Breast epithelium (tissue), 3 donors: ENCODE data around the gene KIF26B.

Experiments
- POLR2A ChIP-seq: fragments of 450-650 bp; IDR thresholded peaks from one replicate; pipeline ENCODE4 v1.6.1; 2016; ENCODE audit warnings: antibody characterized with exemption, mild to moderate bottlenecking, moderate library complexity
- TF ChIP-seq, protein P1 (sequence below), 3 donors: fragments of 450-650 bp; IDR thresholded peaks; one replicate each; pipeline ENCODE4 v1.5.1; 2016 to 2017; ENCODE audit warnings: antibody characterized with exemption in 3 of 3, mild to moderate bottlenecking in 3 of 3, moderate library complexity in 3 of 3

DNA sequence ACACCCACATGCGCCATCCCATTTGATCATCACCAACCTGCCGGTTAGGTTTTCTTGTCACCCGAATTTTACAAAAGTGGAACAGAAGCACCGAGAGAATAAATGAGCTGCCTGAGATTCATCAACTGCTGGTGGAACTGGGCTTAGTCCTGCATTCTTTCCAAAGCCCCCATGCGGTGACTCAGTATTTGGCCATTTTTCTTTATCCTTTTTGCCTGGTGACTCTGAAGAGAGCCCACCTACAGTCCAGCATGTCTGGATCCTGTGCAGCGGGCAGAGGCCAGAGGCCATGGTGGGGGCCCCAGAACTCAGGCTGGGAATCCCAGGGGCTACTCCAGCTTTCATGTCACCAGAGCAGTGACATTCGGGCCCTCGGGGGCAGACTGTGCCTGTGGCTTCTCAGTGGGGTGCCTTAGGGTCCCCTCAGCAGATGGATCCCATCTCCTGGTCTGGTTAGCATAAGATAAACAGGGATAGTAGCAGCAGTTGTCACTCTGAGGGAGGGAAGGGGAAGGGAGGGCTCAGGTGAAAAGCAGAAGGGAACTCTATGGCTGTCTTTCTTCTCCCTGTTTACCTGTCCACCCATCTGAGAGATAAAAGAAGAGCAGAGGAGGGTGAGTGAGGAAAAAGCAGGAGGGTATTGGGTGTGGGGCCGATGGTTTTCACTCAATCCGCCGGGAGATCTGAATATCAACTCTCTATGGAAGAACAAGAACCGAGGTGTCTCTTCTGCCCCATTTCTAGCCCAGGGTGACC lies 63.2 kb downstream of the KIF26B start:
- TF ChIP-seq, protein P1, sequence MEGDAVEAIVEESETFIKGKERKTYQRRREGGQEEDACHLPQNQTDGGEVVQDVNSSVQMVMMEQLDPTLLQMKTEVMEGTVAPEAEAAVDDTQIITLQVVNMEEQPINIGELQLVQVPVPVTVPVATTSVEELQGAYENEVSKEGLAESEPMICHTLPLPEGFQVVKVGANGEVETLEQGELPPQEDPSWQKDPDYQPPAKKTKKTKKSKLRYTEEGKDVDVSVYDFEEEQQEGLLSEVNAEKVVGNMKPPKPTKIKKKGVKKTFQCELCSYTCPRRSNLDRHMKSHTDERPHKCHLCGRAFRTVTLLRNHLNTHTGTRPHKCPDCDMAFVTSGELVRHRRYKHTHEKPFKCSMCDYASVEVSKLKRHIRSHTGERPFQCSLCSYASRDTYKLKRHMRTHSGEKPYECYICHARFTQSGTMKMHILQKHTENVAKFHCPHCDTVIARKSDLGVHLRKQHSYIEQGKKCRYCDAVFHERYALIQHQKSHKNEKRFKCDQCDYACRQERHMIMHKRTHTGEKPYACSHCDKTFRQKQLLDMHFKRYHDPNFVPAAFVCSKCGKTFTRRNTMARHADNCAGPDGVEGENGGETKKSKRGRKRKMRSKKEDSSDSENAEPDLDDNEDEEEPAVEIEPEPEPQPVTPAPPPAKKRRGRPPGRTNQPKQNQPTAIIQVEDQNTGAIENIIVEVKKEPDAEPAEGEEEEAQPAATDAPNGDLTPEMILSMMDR (IDR thresholded peaks at IDR 0.05) = no peak
- TF ChIP-seq POLR2A = no peak
